ENCODE data around the gene TWIST2.

The TWIST2 gene

DNA sequence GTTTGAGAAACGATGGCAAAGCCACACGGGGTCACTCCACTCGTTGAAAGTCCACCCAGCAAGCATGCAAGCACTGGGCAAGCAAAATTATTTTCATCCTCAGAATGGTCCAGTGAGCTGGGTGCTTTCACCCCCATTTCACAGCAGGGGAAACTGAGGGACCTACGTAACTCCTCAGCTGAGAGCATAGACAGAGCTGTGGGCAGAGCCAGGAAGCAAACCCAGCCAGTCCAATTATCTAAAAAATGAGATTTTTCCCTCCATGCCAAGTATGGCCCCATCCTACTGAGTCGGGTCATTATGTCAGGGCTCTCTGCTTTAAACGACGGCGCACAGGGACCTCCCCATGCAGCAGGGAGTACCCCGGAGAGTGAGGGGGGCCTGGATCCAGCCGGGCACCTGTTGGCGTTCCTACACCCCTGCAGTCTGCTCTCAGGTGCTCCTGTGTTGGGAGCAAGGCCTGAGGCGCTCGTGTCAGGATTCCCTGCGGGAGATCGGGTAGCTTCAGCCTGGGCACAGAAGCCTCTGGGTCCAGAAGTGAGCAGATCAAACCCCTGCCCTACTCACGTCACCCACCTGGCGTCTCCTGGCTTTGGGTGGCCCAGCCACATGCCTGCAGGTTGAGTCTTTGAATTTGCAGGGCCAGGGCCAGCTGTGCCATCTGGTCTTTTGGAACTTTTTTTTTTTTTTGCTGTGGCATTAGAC lies 17.3 kb downstream of the TWIST2 start:
- no peak for FAIRE-seq
- TF ChIP-seq, protein P1, sequence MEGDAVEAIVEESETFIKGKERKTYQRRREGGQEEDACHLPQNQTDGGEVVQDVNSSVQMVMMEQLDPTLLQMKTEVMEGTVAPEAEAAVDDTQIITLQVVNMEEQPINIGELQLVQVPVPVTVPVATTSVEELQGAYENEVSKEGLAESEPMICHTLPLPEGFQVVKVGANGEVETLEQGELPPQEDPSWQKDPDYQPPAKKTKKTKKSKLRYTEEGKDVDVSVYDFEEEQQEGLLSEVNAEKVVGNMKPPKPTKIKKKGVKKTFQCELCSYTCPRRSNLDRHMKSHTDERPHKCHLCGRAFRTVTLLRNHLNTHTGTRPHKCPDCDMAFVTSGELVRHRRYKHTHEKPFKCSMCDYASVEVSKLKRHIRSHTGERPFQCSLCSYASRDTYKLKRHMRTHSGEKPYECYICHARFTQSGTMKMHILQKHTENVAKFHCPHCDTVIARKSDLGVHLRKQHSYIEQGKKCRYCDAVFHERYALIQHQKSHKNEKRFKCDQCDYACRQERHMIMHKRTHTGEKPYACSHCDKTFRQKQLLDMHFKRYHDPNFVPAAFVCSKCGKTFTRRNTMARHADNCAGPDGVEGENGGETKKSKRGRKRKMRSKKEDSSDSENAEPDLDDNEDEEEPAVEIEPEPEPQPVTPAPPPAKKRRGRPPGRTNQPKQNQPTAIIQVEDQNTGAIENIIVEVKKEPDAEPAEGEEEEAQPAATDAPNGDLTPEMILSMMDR (IDR thresholded peaks at IDR 0.05; ENCODE audit: insufficient read depth, missing control alignments): no peak
- no peak for DNase-seq (ENCODE audit: insufficient read length, low spot score)

GRCh38 chr2:238865744-238866355 lies 18.0 kb downstream of the TWIST2 start:
- no peak for DNase-seq (ENCODE audit: insufficient read length, low spot score)
- no peak for FAIRE-seq
- TF ChIP-seq, protein P1 (IDR thresholded peaks at IDR 0.05; ENCODE audit: insufficient read depth, missing control alignments): no peak

DNA sequence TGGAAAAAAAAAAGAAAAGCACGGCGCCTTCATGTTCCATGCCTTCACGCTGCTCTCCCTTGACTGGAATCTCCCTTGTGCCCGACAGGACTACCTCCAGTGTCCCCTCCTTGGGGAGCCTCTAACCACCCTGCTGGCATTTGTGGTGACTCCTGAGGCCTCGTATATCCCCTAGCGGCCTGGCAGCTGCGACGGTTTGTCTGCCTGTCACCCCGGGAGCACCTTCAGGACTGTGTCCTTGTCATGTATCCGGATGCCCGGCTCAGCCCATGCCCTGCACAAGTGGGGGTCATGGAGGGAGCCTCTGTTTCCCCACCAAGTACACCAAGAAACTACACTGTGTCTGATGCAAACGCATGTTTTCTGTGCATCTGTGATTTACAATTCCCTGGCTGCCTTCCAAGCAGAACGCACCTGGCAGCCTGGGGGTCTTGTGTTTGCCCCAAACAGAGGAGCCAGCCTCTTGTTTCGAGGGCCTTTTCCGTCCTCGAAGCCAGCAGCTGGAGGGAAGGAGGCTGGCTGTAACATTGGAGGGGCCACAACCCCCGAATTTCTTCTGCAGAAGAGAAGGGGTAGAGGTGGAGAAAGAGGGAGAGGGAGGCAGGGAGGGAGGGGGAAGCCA lies 18.9 kb downstream of the TWIST2 start:
- DNase-seq (ENCODE audit: insufficient read length, low spot score) (no peak), FAIRE-seq (no peak)
- TF ChIP-seq, protein P1 (IDR thresholded peaks at IDR 0.05; ENCODE audit: insufficient read depth, missing control alignments): no peak

DNA sequence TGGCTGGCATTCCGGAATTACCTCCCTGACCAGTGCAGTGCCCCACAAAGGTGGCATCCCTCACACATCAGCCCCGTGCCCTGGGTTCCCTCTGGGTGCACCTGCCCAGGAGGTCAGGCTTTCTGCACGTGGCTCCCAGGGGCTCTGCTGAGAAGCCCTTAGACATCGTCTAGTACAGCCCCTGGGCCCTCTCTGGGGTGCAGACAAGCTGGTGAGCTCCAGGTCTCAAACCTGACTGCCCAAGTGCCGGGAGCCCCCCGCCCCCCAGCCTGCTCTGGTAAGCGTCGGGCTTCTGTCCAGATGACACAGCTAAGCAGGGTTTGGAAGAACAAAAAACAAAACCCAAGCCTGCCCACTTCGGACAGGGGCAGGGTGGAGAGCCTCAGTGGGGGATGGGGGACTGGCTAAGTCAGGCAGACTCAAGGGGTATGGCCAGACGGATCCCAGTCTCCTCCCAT lies 20.2 kb downstream of the TWIST2 start:
- DNase-seq (ENCODE audit: insufficient read length, low spot score): no peak
- FAIRE-seq: no peak
- TF ChIP-seq, protein P1 (IDR thresholded peaks at IDR 0.05; ENCODE audit: insufficient read depth, missing control alignments): no peak

- TF ChIP-seq, protein P1 (IDR thresholded peaks at IDR 0.05; ENCODE audit: insufficient read depth, missing control alignments): no peak
- no peak for DNase-seq (ENCODE audit: insufficient read length, low spot score)
- FAIRE-seq: no peak
Observed at GRCh38 chr2:238868616-238869292, 20.9 kb downstream of the TWIST2 start.

- TF ChIP-seq, protein P1 (IDR thresholded peaks at IDR 0.05; ENCODE audit: insufficient read depth, missing control alignments): no peak
- no peak for DNase-seq (ENCODE audit: insufficient read length, low spot score)
- no peak for FAIRE-seq
Observed at GRCh38 chr2:238869293-238870124, 21.6 kb downstream of the TWIST2 start.

Data from D721Med (cell line).